HG02678 (cell line): ENCODE data around the gene KRTAP5-11.
"Not testable (repeated sequence)": the region's sequence is repeated elsewhere in the genome, so short reads cannot be mapped to it uniquely, and the experiment has no call there.

Experiments used
- ATAC-seq: cut with Tn5 transposase; IDR thresholded peaks from one replicate; pipeline ENCODE4 v1.9.1; 2021; ENCODE audit warnings: mild to moderate bottlenecking, moderate library complexity; ENCODE audit not compliant: unreplicated experiment

The KRTAP5-11 gene

GRCh38 chr11:71582969-71583368 is 294 bp upstream of the KRTAP5-11 start:
- not testable (repeated sequence) for ATAC-seq

- no peak for ATAC-seq
Observed at GRCh38 chr11:71581826-71582225, 849 bp downstream of the KRTAP5-11 start.

DNA sequence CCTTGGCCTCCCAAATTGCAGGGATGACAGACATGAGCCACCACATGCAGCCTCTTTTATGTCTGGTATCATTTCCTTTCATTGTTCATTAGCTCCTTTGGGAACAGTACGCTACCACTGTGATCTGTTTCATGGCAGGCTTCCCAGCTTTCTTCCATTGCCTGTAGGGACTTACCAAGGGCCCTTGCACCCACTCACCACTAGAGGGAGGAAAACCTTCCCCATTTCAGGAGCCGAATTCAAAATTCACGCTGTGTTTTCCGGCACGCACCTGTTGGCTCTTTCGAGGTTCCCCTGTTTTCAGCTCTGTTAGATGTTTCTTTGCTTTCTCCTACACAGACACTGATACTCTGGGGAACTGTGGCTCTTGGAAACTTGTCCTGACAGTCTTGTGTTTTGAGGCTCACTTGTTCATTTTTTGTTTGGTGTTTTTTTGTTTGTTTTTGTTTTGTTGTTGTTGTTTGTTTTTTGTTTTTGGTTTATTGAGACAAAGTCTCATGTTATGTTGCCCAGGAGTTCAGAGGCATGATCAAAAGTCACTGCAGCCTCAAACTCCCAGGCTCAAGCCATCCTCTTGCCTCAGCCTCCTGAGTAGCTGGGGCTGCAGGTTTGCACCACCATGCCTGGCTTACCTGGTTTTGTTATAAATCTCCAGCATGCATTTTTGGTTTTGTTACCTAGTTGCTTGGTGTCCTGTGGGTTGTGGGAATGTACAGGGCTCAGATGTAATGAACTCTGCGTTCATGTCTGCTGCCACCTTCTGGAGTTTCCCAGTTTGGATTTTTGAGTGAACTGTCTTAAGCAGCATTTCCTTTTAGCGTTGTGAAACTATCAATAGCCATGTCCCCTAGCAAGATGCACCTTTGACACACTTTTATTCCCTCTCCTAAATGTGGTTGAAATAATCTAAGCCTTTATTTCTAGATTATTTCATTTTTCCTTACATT is 2.3 kb downstream of the KRTAP5-11 start:
- ATAC-seq = no peak

DNA sequence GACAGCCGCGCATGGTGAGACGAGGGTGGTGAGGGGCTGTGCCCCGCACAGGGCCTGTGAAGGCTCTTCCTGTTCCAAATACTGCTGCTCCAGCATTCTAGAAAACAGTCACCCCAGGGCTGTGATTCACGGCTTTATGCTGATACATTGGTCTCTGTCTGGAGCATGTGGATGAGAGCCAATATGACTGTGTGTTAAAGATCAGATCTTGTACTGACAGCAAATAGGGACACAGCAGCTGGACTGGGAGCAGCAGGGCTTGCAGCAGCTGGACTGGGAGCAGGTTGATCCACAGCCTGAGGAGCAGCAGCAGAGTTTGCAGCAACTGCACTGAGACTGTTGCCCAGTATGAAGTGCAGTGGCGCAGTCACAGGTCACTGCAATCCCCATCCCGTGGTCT is 3.2 kb downstream of the KRTAP5-11 start:
- ATAC-seq = not testable (repeated sequence)

DNA sequence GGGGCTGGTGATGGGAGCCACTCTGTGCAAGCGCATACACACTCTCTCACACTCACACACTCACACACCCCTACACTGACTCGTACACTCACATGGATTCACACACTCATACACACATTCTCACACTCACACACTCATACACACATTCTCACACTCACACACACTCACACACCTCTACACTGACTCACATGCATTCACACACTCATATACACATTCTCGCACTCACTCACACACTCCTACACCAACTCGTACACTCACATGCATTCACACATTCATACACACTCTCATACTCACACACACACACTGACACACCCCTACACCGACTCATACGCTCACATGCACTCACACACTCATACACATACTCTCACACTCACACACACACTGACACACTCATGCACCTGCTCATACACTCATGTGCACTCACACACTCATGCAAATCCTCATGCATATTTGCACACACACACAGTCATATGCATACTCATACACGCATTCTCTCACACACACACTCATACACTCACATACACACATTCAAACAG is 5.1 kb downstream of the KRTAP5-11 start:
- ATAC-seq = no peak

DNA sequence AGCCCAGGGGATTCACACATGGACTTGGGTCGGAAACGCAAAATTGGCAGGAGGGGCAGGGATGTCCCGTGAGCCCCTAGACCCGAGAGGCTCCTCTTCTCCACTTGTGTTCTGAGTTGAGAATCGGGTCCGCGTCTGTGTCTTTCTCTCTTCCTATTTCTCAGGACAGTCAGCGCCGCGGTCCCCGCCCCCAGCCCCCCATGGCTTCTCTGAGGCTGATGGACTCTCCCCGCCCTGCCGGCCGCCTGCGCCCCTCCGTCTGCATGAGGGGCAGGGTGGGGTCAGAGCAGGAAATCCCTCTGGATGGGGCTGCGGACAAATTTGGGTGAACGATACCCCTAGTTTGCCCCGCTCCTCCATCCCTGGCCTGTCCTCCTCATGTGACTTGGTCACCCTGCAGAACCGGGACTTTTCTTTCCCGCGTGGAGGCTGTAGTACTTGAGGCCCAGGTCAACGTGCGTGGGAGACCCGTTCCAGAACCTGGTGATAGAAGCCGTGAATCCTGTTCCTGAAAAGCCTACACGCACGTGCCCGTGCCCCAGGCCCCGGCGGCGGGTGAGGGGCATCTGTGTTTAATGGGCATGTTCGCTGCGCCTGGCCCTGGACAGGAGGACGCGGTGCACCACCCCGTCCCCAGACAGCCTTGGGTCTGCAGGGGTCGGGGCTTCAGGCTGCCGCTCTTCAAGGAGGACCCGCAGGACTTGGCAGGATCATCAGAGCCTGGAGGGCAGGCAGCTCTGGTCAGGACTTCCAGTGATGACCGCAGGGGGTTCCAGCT is 5.8 kb downstream of the KRTAP5-11 start:
- not testable (repeated sequence) for ATAC-seq

DNA sequence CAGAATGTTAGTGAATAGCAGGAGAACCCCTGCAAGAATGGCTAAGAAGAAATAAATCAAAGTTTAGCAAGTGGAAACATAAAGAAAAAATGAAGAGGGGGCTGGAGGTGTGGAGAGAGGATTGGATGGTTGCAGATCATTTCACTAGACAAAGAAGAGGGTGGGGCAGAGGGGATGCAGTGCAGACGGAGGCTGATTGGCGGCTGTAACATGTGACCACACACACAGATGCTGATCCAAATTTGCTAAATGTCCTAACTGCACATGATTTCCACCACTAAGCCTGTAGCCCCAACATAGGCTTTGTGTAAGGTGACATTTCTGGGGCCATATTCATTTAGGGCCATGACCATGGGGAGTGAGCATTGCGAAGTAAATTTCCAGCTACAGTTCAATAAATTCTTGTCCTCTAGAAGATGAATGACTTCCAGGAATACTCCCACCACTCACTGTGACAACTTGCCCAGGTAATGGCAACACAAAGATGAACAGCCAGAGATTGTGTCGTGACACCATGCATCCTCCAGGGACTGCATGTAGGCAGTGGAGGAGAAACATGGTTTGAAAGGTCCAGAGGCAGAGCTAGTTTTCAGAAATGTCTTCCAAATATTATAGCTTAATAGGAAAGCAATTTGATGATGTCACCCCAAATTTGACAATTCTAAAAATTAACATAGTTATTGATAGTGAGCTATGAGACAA is 6.8 kb downstream of the KRTAP5-11 start:
- ATAC-seq = no peak

DNA sequence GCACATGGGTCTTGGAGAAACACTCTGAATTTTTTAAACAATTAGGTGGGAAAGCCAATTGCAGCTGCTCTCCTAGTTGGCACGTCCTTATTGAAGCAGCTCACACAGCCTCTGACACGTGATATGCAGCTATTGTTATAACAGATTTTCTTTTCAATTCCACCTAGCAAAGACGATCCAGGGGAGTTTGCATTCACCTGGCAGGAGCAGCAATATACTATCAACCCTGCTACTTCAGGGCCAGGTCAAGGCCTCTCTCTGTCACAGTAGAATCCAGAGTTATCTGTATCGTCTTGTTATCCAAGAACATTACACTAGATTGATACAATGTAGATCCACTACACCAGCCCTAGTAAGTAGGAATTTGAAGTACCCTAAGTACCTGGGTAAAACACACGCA is 8.3 kb downstream of the KRTAP5-11 start:
- ATAC-seq = no peak

DNA sequence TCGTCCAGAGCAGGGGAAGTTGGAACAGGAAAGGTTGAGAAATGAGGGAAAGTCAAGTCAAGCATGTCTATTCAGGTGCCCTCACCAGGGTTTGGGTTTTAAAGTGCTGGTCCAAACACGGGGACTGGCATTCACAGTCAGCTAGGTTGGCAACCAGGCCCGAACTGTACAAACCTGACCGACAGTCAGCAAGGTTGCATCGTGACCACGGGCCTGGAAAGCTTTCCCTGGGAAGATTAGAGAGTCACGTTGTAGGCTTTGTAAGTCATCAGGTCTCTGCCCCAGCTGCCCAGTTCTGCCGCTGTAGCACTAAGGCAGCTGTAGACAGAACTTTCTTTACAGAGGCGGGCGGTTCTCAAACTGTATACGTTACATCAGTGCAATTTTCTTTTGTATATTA is 9.9 kb downstream of the KRTAP5-11 start:
- no peak for ATAC-seq

- not testable (repeated sequence) for ATAC-seq
Observed at GRCh38 chr11:71571101-71571850, 11.4 kb downstream of the KRTAP5-11 start.

GRCh38 chr11:71568704-71569349 is 13.8 kb downstream of the KRTAP5-11 start:
- ATAC-seq = no peak

DNA sequence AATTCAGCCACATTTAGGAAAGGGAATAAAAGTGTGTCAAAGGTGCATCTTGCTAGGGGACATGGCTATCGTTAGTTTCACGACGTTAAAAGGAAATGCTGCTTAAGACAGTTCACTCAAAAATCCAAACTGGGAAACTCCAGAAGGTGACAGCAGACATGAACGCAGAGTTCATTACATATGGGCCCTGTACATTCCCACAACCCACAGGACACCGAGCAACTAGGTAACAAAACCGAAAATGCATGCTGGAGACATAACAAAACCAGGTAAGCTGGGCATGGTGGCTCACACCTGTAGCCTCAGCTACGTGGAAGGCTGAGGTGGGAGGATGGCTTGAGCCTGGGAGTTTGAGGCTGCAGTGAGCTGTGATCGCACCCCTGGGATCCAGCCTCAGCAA is 15.0 kb downstream of the KRTAP5-11 start:
- ATAC-seq = not testable (repeated sequence)

GRCh38 chr11:71566626-71567599 is 15.8 kb downstream of the KRTAP5-11 start:
- ATAC-seq = not testable (repeated sequence)

DNA sequence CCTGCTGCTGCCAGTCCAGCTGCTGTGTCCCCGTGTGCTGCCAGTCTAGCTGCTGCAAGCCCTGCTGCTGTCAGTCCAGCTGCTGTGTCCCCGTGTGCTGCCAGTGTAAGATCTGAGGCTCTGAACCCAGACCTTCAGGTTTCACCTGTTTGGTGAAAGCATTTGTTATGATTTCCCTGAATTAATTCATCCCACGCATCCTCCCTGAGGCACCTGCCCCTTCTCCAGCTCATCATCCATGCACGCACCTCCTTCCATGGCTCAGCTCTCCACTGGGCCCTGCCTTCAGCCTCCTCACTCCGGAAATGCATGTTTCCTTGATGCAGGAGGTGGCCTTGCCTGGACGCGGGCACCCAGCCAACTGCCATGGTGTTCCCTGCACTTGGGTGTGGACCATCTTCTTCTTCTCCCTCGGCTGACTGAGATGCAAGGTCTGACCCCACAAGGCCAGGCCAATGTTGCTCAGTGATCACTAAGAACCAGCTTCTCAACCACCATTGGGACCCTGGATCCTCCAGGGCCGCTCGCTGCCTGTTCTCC is 16.5 kb downstream of the KRTAP5-11 start:
- ATAC-seq = no peak

- ATAC-seq = no peak
Observed at GRCh38 chr11:71565263-71565662, 17.4 kb downstream of the KRTAP5-11 start, which contains the start of gene KRTAP5-10. KRTAP5-10 (plus strand) TSS chr11:71565563; CDS start chr11:71565588, 25 bp downstream.

GRCh38 chr11:71564430-71564829 is 18.2 kb downstream of the KRTAP5-11 start:
- no peak for ATAC-seq

GRCh38 chr11:71563406-71563805 is 19.3 kb downstream of the KRTAP5-11 start:
- no peak for ATAC-seq

DNA sequence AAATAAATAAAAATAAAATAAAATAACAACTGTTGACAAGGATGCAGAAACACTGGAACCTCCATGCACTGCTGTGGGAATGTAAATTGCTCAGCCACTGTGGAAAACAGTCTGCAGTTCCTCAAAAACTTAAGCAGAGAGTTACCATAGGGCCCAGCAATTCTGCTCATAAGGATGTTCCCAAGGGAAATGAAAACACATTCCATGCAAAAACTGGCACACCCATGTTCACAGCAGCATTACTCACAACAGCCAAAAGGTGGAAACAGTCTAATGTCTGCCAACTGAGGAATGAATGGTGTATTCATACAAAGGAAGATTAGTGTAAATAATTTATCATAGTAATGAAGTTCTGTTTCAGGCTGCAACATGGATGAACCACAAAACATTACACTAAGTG is 20.6 kb downstream of the KRTAP5-11 start:
- ATAC-seq = no peak
